DMS 273 treated with DMSO at 0.1 percent for 48 hours (cell line): ENCODE results near the gene DNAJA1.
"Not testable (repeated sequence)": the region's sequence is repeated elsewhere in the genome, so short reads cannot be mapped to it uniquely, and the experiment has no call there.

Experiments used
- DNase-seq: peaks from one replicate; lab custom pipeline; 2025; lab: John Stamatoyannopoulos, UW

DNAJA1 gene

DNA sequence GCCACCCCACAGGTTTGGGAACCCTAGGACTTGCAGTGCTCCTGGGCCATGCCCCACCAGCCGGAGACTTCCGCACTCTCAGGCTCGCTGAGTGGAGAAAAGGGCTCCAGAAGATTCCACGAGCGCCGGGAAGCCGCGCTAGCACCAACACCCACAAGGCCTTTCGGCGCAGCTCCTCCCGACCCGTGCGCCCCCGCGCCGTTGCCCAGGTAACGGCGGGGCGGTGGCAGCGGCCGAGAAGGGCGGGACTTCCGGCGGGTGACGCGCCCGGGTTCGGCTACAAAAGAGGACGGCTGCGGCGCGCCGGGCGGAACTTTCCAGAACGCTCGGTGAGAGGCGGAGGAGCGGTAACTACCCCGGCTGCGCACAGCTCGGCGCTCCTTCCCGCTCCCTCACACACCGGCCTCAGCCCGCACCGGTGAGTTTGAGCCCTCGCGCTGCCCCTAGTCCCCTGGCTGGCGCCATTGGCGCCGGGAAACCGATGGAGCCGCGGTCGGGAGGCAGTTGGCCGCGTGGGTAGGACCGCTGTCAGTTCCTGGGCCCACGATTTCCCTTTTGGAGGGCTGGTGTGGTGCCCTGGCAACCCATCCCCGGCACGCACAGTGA is at the start of gene DNAJA1:
Gene DNAJA1 (plus strand): TSS at position 308 of the 606 bp plus-strand sequence. CDS start 1,212 bp downstream, outside the sequence.
- peak; percentile 35 for DNase-seq

DNA sequence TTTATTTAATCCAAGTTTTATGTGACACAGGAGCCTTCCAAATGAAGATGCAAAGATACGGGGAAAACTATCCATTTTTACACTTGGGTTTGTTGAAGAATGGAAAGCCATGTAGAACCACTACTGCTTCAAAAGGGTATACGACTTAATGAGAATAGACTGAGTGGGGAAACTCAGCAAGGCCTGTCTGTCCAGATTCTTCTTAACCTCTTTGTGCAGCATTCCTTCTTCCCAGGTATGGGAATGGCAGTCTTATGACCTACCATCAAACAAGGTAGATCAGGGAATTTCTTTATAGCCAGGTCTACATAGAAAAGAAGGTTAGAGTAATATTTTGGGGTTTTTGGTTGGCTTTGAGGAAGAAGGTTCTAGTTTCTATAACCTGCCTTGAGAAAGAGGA is 47.0 kb upstream of the DNAJA1 start:
- DNase-seq, result no peak

- DNase-seq, result no peak
Measured at GRCh38 chr9:32986971-32987370, 38.1 kb upstream of the DNAJA1 start.

DNA sequence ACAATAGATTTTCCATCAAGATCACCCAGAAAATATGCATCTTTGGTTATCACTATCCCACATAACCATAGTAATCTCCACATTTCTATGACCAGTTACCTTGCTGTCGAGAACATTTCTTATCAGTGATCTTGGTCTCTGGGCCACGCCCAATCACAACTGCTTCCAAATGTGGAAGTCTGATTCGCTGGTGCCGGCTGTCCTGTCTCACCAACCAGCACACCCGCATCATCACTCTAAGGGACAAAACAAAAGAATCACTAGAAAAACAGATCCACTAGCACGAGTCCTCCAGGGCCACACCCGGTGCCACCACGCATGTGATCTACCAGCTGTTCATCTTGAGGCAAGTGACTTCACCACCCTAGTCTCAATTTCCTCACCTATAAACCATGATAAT is 35.4 kb upstream of the DNAJA1 start:
- DNase-seq, result no peak

- DNase-seq, result no peak
Measured at GRCh38 chr9:32991897-32992594, 33.0 kb upstream of the DNAJA1 start.

DNA sequence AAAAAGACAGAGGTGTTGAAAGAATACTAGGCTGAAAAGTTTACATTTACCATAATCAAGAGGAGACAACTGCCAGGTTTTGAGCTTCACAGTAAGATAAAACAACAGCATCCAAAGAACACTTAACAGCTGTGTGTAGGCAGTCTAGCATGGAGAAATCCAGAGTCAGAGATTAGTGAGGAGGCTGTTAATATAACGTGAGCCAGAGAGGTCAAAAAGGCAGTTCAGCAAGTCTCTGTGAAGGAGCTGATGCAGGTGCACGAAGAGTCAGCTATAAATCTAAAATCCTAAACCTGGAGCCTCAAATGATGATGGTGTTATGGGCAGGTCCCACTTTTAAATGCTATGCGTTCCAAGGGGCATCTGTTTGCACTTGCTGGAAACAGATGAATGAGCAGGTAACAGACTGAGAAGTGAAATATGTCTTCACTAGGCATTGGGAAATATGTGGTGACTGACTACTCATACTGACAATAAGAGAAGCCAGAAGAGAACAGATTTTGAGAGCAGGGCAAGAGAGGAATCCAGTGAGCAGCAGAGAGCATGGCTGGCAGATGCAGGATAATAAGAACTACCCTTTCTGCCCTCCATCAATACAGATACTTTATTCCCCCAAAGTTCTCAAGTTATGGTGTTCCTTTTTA is 32.4 kb upstream of the DNAJA1 start:
- no peak for DNase-seq

DNA sequence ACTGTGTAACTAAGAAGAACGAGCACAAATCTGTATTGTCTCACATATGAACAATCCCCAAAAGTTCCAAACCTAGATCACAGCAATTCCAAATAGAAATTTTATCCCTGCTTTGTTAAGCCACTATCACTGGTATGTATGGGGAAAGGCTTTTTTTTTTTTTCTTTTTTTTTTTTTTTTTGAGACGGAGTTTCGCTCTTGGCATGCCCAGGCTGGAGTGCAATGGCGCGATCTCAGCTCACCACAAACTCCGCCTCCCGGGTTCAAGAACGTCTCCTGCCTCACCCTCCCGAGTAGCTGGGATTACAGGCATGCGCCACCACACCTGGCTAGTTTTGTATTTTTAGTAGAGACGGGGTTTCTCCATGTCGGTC is 24.4 kb upstream of the DNAJA1 start:
- not testable (repeated sequence) for DNase-seq

DNA sequence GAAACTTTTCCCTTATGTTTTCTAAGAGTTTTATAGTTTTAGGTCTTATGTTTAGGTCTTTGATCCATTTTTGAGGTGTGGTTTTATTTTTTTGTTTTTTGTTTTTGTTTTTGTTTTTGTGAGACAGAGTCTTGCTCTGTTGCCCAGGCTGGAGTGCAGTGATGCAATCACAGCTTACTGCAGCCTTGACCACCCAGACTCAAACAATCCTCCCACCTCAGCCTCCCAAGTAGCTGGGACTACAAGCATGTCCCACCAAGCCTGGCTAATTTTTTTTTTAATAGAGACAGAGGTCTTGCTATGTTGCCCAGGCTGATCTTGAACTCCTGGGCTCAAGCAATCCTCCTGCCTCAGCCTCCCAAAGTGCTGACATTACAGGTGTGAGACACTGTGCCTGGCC is 19.7 kb upstream of the DNAJA1 start:
- not testable (repeated sequence) for DNase-seq

DNA sequence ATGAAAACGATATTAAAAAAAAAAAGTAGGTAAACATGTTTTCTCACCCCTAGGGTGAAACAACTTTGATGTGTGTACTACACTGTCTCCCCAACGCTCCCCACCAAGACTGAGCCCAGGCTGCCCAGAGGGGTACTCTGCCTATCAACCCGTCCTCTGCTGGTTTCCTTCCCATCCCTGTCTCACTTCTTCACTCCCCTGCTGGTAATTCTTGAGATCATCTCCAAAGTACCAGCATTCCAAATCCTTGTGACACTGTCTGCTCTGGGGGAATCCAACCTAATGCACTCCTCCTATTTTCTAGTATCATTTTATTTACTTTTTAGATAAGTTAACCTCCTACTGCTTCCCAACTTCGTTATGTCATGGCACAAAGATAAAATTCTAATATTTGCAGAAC is 17.3 kb upstream of the DNAJA1 start:
- no peak for DNase-seq

DNA sequence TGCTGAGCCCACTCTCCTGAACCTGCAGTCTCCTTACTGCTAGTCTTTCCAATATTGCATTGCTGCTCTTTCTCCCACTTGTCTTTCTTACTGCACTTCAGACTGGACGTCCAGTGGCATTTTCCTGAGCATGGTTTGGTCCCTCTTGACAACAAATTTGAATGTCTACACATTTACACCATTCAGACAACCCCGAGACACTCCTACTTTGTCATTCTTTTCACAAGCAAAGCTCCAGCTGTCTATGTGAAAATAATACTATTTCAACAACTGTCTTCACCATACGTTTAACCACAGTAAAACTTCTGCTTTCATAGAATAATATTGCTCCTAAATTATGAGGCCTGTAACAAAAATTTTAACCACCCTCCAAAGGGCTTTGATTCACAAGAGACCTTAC is 13.2 kb upstream of the DNAJA1 start:
- DNase-seq, result no peak

DNA sequence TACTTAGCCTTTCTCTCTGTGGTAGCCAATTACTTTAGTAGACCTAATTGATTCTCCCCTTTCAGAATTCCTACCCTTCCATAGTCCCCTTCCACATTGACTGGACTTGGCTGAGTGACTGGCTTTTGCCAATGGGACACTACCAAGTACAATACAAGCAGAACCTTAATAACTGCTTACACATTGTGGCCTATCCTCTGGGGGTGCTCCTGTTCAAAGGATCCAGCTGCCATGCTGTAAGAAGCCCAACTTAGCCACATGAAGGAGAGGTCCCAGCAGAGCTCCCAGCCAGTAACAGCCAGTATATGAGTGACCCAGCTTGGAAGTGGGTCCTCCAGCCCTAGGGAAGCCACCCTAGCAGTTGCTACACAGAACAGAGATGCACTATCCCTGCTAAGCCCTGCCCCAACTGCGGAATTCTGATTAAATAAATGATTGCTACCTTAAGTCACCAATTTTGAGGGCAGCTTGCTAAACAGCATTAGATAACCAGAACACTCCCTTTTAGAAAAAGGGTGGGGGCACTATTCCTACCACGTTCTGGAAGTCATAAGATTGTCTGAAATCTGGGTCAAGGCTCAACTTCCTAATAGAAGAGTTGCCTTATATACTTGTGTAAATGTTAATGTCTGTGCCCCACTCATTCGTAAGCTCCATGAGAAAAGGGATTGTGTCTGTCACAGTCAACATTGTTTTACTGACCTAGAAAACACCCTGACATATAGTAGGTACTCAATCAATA is 12.6 kb upstream of the DNAJA1 start:
- DNase-seq, result no peak

- no peak for DNase-seq
Measured at GRCh38 chr9:33013962-33014664, 11.0 kb upstream of the DNAJA1 start.

DNA sequence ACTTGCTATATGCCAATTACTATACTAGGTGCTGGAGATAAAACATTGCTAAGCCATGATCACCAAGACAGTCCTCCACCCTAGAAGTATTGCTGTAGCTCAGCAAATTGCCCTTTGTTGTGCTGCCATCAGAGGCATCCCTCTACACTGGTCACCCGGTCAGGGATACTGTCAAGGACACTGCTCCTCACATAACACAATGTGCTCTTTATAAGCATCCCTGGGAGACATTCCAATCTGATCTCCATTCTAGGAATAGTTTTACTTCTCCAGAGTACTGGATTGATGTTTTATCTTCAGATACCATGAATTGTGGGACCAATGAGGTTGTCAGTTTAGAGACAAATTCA is 10.4 kb upstream of the DNAJA1 start:
- DNase-seq, result no peak

DNA sequence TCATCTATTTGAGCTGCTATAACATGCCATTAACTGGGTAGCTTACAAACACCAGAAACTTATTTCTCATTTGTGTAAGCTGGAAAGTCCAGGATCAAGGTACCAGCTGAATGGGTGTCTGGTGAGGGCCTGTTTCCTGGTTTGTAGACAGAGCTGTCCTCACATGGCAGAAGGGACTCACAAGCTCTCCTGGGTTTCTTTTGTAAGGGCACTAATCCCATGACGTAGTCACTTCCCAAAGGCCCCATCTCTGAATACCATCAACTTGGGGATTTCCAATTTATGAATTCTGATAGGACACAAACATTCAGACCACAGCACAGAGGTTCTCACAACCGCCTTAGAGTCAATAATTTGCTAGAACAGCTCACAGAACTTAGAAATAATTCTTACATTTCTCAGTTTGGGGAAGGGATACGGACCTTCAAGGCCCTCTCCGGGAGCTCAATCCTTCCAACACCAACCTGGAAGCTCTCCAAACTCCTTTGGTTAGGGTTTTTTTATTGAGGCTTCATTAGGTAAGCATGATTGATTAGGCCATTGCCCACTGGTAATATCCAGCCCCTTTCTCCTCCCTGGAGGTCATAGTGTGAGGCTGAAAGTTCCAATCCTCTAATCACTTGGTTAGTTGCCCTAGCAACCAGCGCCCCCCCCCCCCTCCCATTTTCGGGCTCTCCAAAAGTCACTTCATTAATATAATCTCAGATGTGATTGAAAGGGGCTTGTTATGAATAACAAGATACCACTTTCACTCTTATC is 7.6 kb upstream of the DNAJA1 start:
- DNase-seq, result no peak

DNA sequence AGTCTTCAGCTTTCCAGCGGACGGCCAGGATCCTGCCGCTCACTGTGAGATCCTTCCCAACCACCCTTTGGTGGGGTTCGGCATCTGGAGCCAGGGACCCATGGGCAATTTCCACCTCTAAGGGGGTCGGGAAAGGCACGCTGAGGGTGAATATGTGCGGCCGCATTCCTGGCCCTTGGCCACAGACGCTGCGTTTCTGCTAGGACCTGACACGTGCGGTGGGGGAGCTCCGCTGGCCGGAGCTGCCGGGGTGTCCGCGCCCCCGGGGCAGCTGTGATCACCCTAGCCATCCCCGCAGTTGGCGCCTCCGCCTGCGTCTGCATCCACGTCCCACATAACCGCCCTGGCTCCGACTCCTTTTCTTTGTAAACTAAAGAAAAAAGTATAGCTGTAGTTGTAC is 5.3 kb upstream of the DNAJA1 start:
- DNase-seq, result no peak

- no peak for DNase-seq
Measured at GRCh38 chr9:33022303-33022702, 2.8 kb upstream of the DNAJA1 start.

GRCh38 chr9:33022755-33023154 is 2.3 kb upstream of the DNAJA1 start:
- DNase-seq, result no peak

DNA sequence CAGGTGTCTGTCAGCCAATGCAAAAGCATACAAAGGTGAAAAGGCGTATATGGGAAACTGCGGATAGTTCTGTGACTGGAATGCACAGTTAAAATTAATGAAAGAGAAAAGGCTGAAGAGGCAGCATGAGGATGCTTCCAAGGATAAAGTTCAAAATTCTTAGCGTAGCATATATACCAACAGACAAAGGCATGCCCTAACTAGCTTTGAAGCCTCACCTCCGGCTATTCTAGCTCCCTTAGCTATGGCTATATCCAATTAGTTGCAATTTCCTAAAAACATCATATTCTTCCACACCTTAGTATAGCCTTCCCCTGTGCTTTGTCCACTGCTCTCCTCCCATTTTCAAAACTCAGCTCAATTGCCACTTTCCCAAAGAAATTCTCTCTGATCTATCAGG is 1.4 kb upstream of the DNAJA1 start:
- DNase-seq, result no peak

DNA sequence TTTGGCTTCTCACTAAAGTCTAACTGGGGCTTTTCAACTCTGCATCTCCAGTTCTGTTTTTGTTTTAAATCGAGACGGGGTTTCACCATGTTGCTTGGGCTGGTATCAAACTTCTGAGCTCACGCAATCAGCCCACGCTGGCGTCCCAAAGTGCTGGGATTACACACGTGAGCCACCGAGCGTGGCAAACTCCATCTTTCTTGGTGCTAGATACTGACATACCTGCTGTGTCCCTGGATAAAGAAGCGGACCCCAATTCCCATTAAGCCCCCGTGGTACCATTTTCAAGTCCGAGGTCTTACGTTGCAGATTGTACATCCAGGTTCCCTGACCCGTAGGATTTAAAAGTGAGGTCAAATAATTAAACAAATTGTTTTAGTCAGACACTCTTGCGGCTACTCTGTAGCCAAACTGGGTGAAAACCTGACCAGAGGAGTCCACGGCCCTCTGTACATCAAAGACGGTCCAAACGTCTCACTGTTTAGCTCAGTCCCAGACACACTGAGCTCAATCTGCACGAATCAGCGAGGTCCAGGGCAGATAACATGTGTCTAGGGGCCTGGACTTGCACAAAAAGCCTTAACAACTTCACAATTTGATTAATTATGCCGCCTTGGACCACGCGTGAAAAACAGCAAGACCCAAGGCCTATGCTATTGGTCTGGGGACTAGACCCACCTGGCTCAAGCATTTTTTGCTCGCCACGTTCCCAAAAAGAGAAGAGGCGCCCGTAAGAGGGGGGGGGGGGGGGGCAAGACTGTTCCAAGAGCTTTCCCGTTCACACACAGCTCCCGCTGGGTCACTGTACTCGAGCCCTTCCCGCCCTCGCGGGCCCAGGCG is 727 bp upstream of the DNAJA1 start:
- DNase-seq, result no peak

GRCh38 chr9:33025572-33026342 is 684 bp downstream of the DNAJA1 start:
- no peak for DNase-seq
